HG02571 (cell line): ENCODE data around the gene EYS.
"Not testable (repeated sequence)": the region's sequence is repeated elsewhere in the genome, so short reads cannot be mapped to it uniquely, and the experiment has no call there.

Source experiments
- ATAC-seq: cut with Tn5 transposase; IDR thresholded peaks from one replicate; pipeline ENCODE4 v1.9.1; 2021; ENCODE audit warnings: mild to moderate bottlenecking, moderate library complexity; ENCODE audit not compliant: unreplicated experiment

The EYS gene

GRCh38 chr6:64259372-64259771 is 1447.7 kb downstream of the EYS start:
- no peak for ATAC-seq

- no peak for ATAC-seq
Observed at GRCh38 chr6:64258752-64259151, 1448.3 kb downstream of the EYS start.

- no peak for ATAC-seq
Observed at GRCh38 chr6:64258302-64258701, 1448.7 kb downstream of the EYS start.

- no peak for ATAC-seq
Observed at GRCh38 chr6:64257586-64257985, 1449.4 kb downstream of the EYS start.

- ATAC-seq: no peak
Observed at GRCh38 chr6:64256483-64256882, 1450.5 kb downstream of the EYS start.

- no peak for ATAC-seq
Observed at GRCh38 chr6:64255000-64255399, 1452.0 kb downstream of the EYS start.

GRCh38 chr6:64254558-64254957 is 1452.5 kb downstream of the EYS start:
- ATAC-seq: no peak

GRCh38 chr6:64252256-64252655 is 1454.8 kb downstream of the EYS start:
- ATAC-seq: no peak

GRCh38 chr6:64250126-64250525 is 1456.9 kb downstream of the EYS start:
- ATAC-seq: no peak

- no peak for ATAC-seq
Observed at GRCh38 chr6:64249115-64249514, 1457.9 kb downstream of the EYS start.

- no peak for ATAC-seq
Observed at GRCh38 chr6:64243618-64244017, 1463.4 kb downstream of the EYS start.

- ATAC-seq: not testable (repeated sequence)
Observed at GRCh38 chr6:64238908-64239307, 1468.1 kb downstream of the EYS start.

GRCh38 chr6:64238071-64238470 is 1469.0 kb downstream of the EYS start:
- ATAC-seq: no peak

- ATAC-seq: no peak
Observed at GRCh38 chr6:64233746-64234145, 1473.3 kb downstream of the EYS start.

GRCh38 chr6:64231928-64232327 is 1475.1 kb downstream of the EYS start:
- no peak for ATAC-seq

GRCh38 chr6:64230530-64230929 is 1476.5 kb downstream of the EYS start:
- ATAC-seq: no peak

GRCh38 chr6:64227863-64228262 is 1479.2 kb downstream of the EYS start:
- ATAC-seq: no peak

GRCh38 chr6:64225503-64225902 is 1481.5 kb downstream of the EYS start:
- ATAC-seq: no peak

GRCh38 chr6:64224819-64225218 is 1482.2 kb downstream of the EYS start:
- ATAC-seq: no peak

GRCh38 chr6:64221776-64222175 is 1485.2 kb downstream of the EYS start:
- no peak for ATAC-seq

- no peak for ATAC-seq
Observed at GRCh38 chr6:64220801-64221200, 1486.2 kb downstream of the EYS start.

GRCh38 chr6:64217721-64218620 is 1489.1 kb downstream of the EYS start:
- no peak for ATAC-seq

GRCh38 chr6:64214373-64214772 is 1492.7 kb downstream of the EYS start:
- ATAC-seq: no peak
